Uterus (tissue), 4 donors: ENCODE results near the gene NELL1. TPM values are rescaled to one million over a fixed set of nuclear protein-coding genes. Genes with fewer than 3 reads are reported as not detected.

ENCODE experiments used
- DNase-seq, 2 donors: peaks; one replicate each; pipeline ENCODE4 v3.0.0-alpha.2; 2019 to 2020
- H3K27ac ChIP-seq, 2 donors: fragments of 200-600 bp; sonication (generic); 1 replicate in 1 of 2; 2 replicates in 1 of 2; pipeline ENCODE4 v1.5.1; 2016 to 2018
- H3K27me3 ChIP-seq, 2 donors: fragments of 200-600 bp; sonication (generic); one replicate each; pipeline ENCODE4 v1.5.1; 2018 to 2019; ENCODE audit warnings: control low read depth in 1 of 2
- H3K36me3 ChIP-seq, 2 donors: fragments of 200-600 bp; sonication (generic); one replicate each; pipeline ENCODE4 v1.5.1; 2019; ENCODE audit warnings: control low read depth in 1 of 2
- H3K4me1 ChIP-seq, 2 donors: fragments of 200-600 bp; sonication (generic); one replicate each; pipeline ENCODE4 v1.5.1; 2018 to 2019; ENCODE audit warnings: control low read depth in 1 of 2
- H3K4me3 ChIP-seq, 2 donors: fragments of 200-600 bp; sonication (generic); 1 replicate in 1 of 2; 2 replicates in 1 of 2; pipeline ENCODE4 v1.5.1; 2018 to 2019; ENCODE audit warnings: mild to moderate bottlenecking in 1 of 2
- H3K9me3 ChIP-seq, 2 donors: fragments of 200-600 bp; sonication (generic); one replicate each; pipeline ENCODE4 v1.5.1; 2019; ENCODE audit warnings: control low read depth in 1 of 2
- POLR2A ChIP-seq, 2 donors: fragments of 450-650 bp; IDR thresholded peaks; one replicate each; pipeline ENCODE4 v1.6.1; 2016; ENCODE audit warnings: antibody characterized with exemption in 2 of 2, mild to moderate bottlenecking in 1 of 2, moderate library complexity in 1 of 2
- intact Hi-C: fragments of 100-400 bp; cut with DNase I; formaldehyde crosslinking; loops from one replicate; pipeline ENCODE4 v1.15.1; 2023; ENCODE audit warnings: low total_unique reads
- total RNA-seq, 4 donors: library from RNA; depleted of rRNA in 3 of 4; stranded (reverse); fragments of >200 nt in 3 of 4; gene quantifications; one replicate each; pipeline versions ENCODE4 v1.1.0 to v1.2.4, GENCODE V29; 2014 to 2023
- TF ChIP-seq, protein P1 (sequence below), 4 experiments: fragments of 200-600 bp in 2 of 4; fragments of 450-650 bp in 2 of 4; sonication (generic) in 2 of 4; IDR thresholded peaks; one replicate each; pipeline ENCODE4 v1.5.1; 2016 to 2019; ENCODE audit warnings: antibody characterized with exemption in 4 of 4, mild to moderate bottlenecking in 2 of 4, moderate library complexity in 1 of 4
- donor health status: DM: yes; HTN: yes; CAD: no.

The NELL1 gene
- total RNA-seq, 4 donors from 2014 or later = 0.34 to 25.1 TPM; not detected in 2

DNA sequence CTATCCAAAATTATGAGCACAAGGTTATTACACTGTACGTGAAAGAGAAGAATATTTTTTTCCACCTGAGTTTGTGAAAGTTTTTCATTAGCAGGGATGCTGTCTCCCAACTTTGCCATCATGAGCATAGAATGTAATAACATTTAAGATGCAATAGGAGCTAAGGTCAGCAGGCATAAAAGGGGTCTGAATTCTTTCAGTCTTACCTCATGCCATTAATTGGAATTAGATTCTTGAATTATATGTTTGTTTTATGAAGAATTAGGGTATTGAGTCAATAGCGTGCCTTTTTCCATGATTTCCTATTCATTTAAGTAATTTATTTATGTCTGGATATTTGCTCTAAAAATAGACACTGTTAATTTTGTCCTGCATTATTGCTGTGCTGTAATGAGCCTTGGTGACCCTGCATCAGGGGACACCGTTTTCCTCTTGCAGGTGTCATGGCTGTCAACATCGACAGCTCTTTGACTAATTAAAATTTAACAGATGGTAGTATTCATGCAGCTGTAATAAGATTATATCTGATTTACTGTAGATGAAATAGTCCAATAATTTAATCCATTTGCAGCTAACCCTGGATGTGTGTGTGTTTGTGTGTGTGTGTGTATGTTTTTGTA lies 637.5 kb downstream of the NELL1 start:
- Histone ChIP-seq H3K36me3 (no peaks in the 10 kb centered on the region), H3K9me3 (no peaks in the 10 kb centered on the region), H3K27me3 (no peaks in the 10 kb centered on the region), H3K27ac (no peak overlapping the region), H3K4me1 (no peaks in the 10 kb centered on the region), H3K4me3 (no peak overlapping the region)
- intact Hi-C loops = no loop called here
- TF ChIP-seq, protein P1, sequence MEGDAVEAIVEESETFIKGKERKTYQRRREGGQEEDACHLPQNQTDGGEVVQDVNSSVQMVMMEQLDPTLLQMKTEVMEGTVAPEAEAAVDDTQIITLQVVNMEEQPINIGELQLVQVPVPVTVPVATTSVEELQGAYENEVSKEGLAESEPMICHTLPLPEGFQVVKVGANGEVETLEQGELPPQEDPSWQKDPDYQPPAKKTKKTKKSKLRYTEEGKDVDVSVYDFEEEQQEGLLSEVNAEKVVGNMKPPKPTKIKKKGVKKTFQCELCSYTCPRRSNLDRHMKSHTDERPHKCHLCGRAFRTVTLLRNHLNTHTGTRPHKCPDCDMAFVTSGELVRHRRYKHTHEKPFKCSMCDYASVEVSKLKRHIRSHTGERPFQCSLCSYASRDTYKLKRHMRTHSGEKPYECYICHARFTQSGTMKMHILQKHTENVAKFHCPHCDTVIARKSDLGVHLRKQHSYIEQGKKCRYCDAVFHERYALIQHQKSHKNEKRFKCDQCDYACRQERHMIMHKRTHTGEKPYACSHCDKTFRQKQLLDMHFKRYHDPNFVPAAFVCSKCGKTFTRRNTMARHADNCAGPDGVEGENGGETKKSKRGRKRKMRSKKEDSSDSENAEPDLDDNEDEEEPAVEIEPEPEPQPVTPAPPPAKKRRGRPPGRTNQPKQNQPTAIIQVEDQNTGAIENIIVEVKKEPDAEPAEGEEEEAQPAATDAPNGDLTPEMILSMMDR (IDR thresholded peaks at IDR 0.05) = no peak
- no peak for TF ChIP-seq POLR2A (IDR thresholded peaks at IDR 0.05)
- no peak for DNase-seq

DNA sequence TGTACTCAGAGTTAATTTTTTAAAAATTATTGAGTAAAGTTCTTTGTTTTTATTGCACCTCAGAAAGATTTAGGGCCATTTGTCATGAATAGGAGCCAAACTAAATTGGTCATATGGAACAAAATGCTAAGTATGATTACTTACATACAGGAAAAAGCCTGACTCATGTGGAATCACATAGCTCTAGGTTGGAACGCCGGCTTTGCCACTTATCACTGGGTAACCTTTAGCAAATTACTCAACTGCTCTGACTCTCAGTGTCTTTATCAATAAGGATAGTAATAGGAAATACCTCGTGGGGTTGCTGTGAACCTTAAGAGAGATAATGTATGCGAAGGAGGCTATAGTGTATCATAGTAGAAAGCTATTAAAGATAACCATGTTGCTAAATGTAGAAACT lies 638.5 kb downstream of the NELL1 start:
- H3K9me3 ChIP-seq = no peaks in the 10 kb centered on the region
- H3K4me1 ChIP-seq = no peaks in the 10 kb centered on the region
- intact Hi-C loops = no loop called here
- no peak overlapping the region for H3K4me3 ChIP-seq
- H3K36me3 ChIP-seq = no peaks in the 10 kb centered on the region
- no peak for DNase-seq
- H3K27me3 ChIP-seq = no peaks in the 10 kb centered on the region
- no peak for TF ChIP-seq POLR2A (IDR thresholded peaks at IDR 0.05)
- TF ChIP-seq, protein P1 (IDR thresholded peaks at IDR 0.05) = no peak
- H3K27ac ChIP-seq = no peak overlapping the region

DNA sequence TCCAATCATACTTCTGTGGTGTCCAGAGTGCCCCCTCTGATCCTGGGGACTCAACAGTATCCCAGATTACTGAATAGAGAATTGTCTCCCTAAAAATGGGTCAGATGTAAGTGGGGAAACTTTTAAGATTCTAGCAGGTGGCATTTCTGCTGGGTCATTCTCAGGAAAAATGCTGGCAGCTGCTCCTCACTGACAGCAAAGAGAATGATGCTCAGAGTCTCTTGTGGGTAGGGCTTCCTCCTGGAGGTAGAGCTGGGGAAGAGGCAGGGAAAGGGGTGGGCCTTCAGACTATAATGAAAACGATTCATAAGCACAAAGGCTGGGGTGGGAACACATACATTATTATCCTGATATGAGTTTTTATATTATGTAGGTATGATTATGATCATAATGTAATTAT lies 647.2 kb downstream of the NELL1 start:
- H3K4me1 ChIP-seq = no peaks in the 10 kb centered on the region
- intact Hi-C loops = no loop called here
- H3K9me3 ChIP-seq = no peaks in the 10 kb centered on the region
- no peak overlapping the region for H3K4me3 ChIP-seq
- no peak for TF ChIP-seq POLR2A (IDR thresholded peaks at IDR 0.05)
- TF ChIP-seq, protein P1 (IDR thresholded peaks at IDR 0.05) = no peak
- H3K27me3 ChIP-seq = no peaks in the 10 kb centered on the region
- no peak overlapping the region for H3K27ac ChIP-seq
- DNase-seq = no peak
- no peaks in the 10 kb centered on the region for H3K36me3 ChIP-seq

DNA sequence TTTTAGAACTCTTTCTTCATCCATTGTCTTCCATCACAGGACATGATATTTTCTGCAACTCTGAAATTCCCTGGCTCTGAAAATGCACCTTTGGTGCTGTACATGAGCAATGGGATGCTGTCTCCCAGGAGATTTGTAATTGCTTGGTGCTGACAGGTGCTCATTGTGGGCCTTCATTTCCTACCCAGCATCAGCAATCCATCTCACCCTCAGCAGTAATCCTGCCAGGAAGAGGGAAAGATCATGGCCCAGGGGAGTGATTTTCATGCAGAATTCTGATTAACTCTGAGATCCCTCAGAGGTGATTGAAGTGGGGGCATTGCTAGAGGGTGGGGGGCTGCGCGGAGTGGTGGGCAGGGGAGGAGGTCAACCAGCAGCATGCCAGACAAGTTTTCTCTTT lies 651.7 kb downstream of the NELL1 start:
- no peaks in the 10 kb centered on the region for H3K9me3 ChIP-seq
- H3K27me3 ChIP-seq = no peaks in the 10 kb centered on the region
- no peak for TF ChIP-seq POLR2A (IDR thresholded peaks at IDR 0.05)
- TF ChIP-seq, protein P1 (IDR thresholded peaks at IDR 0.05) = no peak
- no peak overlapping the region for H3K27ac ChIP-seq
- DNase-seq = no peak
- H3K4me1 ChIP-seq = no peaks in the 10 kb centered on the region
- no peak overlapping the region for H3K4me3 ChIP-seq
- H3K36me3 ChIP-seq = no peaks in the 10 kb centered on the region
- intact Hi-C loops = no loop called here

DNA sequence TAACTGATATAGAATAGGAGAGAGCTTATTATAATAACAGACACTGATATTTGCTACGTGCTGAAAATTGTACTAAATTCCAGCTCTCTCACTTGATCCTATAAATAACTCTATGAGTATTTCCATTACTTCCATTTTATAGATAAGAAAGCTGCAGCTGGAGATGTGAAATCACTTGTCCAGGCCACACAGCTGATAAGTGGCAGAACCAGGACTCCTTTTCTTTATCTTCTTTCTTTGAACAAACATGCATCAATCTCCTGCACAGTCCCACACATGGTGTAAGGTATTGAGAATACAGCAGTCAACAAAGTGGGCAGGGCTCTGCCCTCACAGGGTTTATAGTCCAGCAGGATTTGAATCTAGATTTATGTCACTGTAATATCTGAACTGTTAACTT lies 652.1 kb downstream of the NELL1 start:
- Histone ChIP-seq H3K4me1 (no peaks in the 10 kb centered on the region), H3K4me3 (no peak overlapping the region), H3K9me3 (no peaks in the 10 kb centered on the region), H3K36me3 (no peaks in the 10 kb centered on the region), H3K27me3 (no peaks in the 10 kb centered on the region), H3K27ac (no peak overlapping the region)
- TF ChIP-seq, protein P1 (IDR thresholded peaks at IDR 0.05) = no peak
- intact Hi-C loops = no loop called here
- DNase-seq = no peak
